ENCODE results near the gene EFCC1.

The EFCC1 gene

GRCh38 chr3:129028866-129029265 lies 27.8 kb downstream of the EFCC1 start:
- DNase-seq (ENCODE audit: extremely low read depth, low read depth) = no peak
- H3K4me3 ChIP-seq (replicated peaks; ENCODE audit: low read depth, low read length) = no peak overlapping the region
- no peak for TF ChIP-seq CTCF (IDR thresholded peaks at IDR 0.05; ENCODE audit: low read depth, low read length, missing control alignments)

GRCh38 chr3:129030611-129031010 lies 29.5 kb downstream of the EFCC1 start:
- TF ChIP-seq CTCF (IDR thresholded peaks at IDR 0.05; ENCODE audit: low read depth, low read length, missing control alignments) = no peak
- H3K4me3 ChIP-seq (replicated peaks; ENCODE audit: low read depth, low read length) = no peak overlapping the region

GRCh38 chr3:129031476-129032215 lies 30.5 kb downstream of the EFCC1 start:
- no peak overlapping the region for H3K4me3 ChIP-seq (replicated peaks; ENCODE audit: low read depth, low read length)
- DNase-seq (ENCODE audit: extremely low read depth, low read depth) = no peak
- no peak for TF ChIP-seq CTCF (IDR thresholded peaks at IDR 0.05; ENCODE audit: low read depth, low read length, missing control alignments)

More at GRCh38 chr3:129030611-129031010, 29.5 kb downstream of the EFCC1 start:
- no peak for DNase-seq (ENCODE audit: extremely low read depth, low read depth)

- no peak for DNase-seq (ENCODE audit: extremely low read depth, low read depth)
- H3K4me3 ChIP-seq (replicated peaks; ENCODE audit: low read depth, low read length) = no peak overlapping the region
- no peak for TF ChIP-seq CTCF (IDR thresholded peaks at IDR 0.05; ENCODE audit: low read depth, low read length, missing control alignments)
These were observed 31.6 kb downstream of the EFCC1 start for GRCh38 chr3:129032716-129033115.

GRCh38 chr3:129033151-129033550 lies 32.0 kb downstream of the EFCC1 start:
- TF ChIP-seq CTCF (IDR thresholded peaks at IDR 0.05; ENCODE audit: low read depth, low read length, missing control alignments) = no peak
- DNase-seq (ENCODE audit: extremely low read depth, low read depth) = no peak

GRCh38 chr3:129033633-129034321 lies 32.7 kb downstream of the EFCC1 start:
- no peak for DNase-seq (ENCODE audit: extremely low read depth, low read depth)
- no peak overlapping the region for H3K4me3 ChIP-seq (replicated peaks; ENCODE audit: low read depth, low read length)
- no peak for TF ChIP-seq CTCF (IDR thresholded peaks at IDR 0.05; ENCODE audit: low read depth, low read length, missing control alignments)

More at GRCh38 chr3:129033151-129033550, 32.0 kb downstream of the EFCC1 start:
- H3K4me3 ChIP-seq (replicated peaks; ENCODE audit: low read depth, low read length) = no peak overlapping the region

Data from HFF-Myc (cell line).